Liver (tissue), 9 donors: Measurements from ENCODE around the gene SNAPC4. TPM values are rescaled to one million over a fixed set of nuclear protein-coding genes. Genes with fewer than 3 reads are reported as not detected.

Source experiments
- DNase-seq: peaks from one replicate; pipeline ENCODE4 v3.0.0-alpha.2; 2017; ENCODE audit warnings: low spot score
- H3K27ac ChIP-seq, 2 donors: one replicate each; pipeline ENCODE4 v1.7.0; 2013; ENCODE audit warnings: inconsistent platforms in 2 of 2, low read length in 2 of 2, control low read depth in 1 of 2, low read depth in 1 of 2, mild to moderate bottlenecking in 1 of 2
- H3K27me3 ChIP-seq, 4 donors: one replicate each; pipeline versions ENCODE4 v1.6.1 to v1.7.0; 2013; ENCODE audit warnings: low read length in 3 of 4, inconsistent platforms in 1 of 4, mild to moderate bottlenecking in 1 of 4, moderate library complexity in 1 of 4; ENCODE audit not compliant: control insufficient read depth in 4 of 4, insufficient read depth in 4 of 4
- H3K36me3 ChIP-seq, 4 donors: one replicate each; pipeline versions ENCODE4 v1.6.1 to v1.7.0; 2013; ENCODE audit warnings: low read length in 3 of 4, mild to moderate bottlenecking in 3 of 4, low read depth in 1 of 4, moderate library complexity in 1 of 4; ENCODE audit not compliant: control insufficient read depth in 4 of 4, insufficient read depth in 3 of 4
- H3K4me1 ChIP-seq, 4 donors: one replicate each; pipeline versions ENCODE4 v1.6.1 to v1.7.0; 2013; ENCODE audit warnings: low read length in 3 of 4, mild to moderate bottlenecking in 3 of 4, moderate library complexity in 1 of 4; ENCODE audit not compliant: control insufficient read depth in 4 of 4, insufficient read depth in 4 of 4
- H3K4me3 ChIP-seq, 3 donors: one replicate each; pipeline versions ENCODE4 v1.6.1 to v1.7.0; 2013; ENCODE audit warnings: low read length in 3 of 3, control low read depth in 1 of 3, low read depth in 1 of 3, mild to moderate bottlenecking in 1 of 3
- H3K9ac ChIP-seq, 2 donors: one replicate each; pipeline ENCODE4 v1.7.0; 2013; ENCODE audit warnings: low read length in 2 of 2, mild to moderate bottlenecking in 2 of 2, moderate library complexity in 2 of 2, control low read depth in 1 of 2, low read depth in 1 of 2
- H3K9me3 ChIP-seq, 4 donors: one replicate each; pipeline versions ENCODE4 v1.6.1 to v1.7.0; 2013; ENCODE audit warnings: low read length in 3 of 4; ENCODE audit not compliant: control insufficient read depth in 4 of 4
- ATF3 ChIP-seq: IDR thresholded peaks from 2 replicates; pipeline ENCODE4 v1.6.1; 2016; ENCODE audit warnings: antibody characterized with exemption
- CTCF ChIP-seq: fragments of 150-350 bp; IDR thresholded peaks from 2 replicates; pipeline ENCODE4 v1.5.1; 2017; ENCODE audit warnings: improper control_type of control experiment, low read depth, low read length; ENCODE audit not compliant: missing input control
- FOXA1 ChIP-seq: IDR thresholded peaks from 2 replicates; pipeline ENCODE4 v1.6.1; 2016; ENCODE audit warnings: antibody characterized with exemption
- FOXA2 ChIP-seq: IDR thresholded peaks from 2 replicates; pipeline ENCODE4 v1.6.1; 2016; ENCODE audit warnings: antibody characterized with exemption
- GABPA ChIP-seq, 2 donors: IDR thresholded peaks in 1 of 2; conservative IDR thresholded peaks in 1 of 2; 2 replicates each; pipeline ENCODE4 v1.6.1; 2016; ENCODE audit warnings: antibody characterized with exemption in 2 of 2, mild to moderate bottlenecking in 1 of 2, moderate library complexity in 1 of 2
- HNF4A ChIP-seq, 2 donors: conservative IDR thresholded peaks; 2 replicates each; pipeline ENCODE4 v1.6.1; 2016; ENCODE audit warnings: antibody characterized with exemption in 2 of 2, mild to moderate bottlenecking in 2 of 2
- JUND ChIP-seq, 2 donors: IDR thresholded peaks; 2 replicates each; pipeline ENCODE4 v1.6.1; 2016; ENCODE audit warnings: antibody characterized with exemption in 2 of 2
- MAX ChIP-seq: IDR thresholded peaks from 2 replicates; pipeline ENCODE4 v1.6.1; 2016; ENCODE audit warnings: antibody characterized with exemption
- RAD21 ChIP-seq, 2 donors: IDR thresholded peaks; 2 replicates each; pipeline ENCODE4 v1.6.1; 2016; ENCODE audit warnings: antibody characterized with exemption in 2 of 2, mild to moderate bottlenecking in 2 of 2
- REST ChIP-seq: IDR thresholded peaks from 2 replicates; pipeline ENCODE4 v1.6.1; 2016; ENCODE audit warnings: antibody characterized with exemption, mild to moderate bottlenecking
- RXRA ChIP-seq, 2 donors: IDR thresholded peaks; 2 replicates each; pipeline ENCODE4 v1.6.1; 2017 to 2018; ENCODE audit warnings: antibody characterized with exemption in 2 of 2, mild to moderate bottlenecking in 1 of 2
- SP1 ChIP-seq: IDR thresholded peaks from 2 replicates; pipeline ENCODE4 v1.6.1; 2018; ENCODE audit warnings: antibody characterized with exemption, mild to moderate bottlenecking
- YY1 ChIP-seq: IDR thresholded peaks from 2 replicates; pipeline ENCODE4 v1.6.1; 2016; ENCODE audit warnings: antibody characterized with exemption, mild to moderate bottlenecking
- ZBTB33 ChIP-seq: IDR thresholded peaks from 2 replicates; pipeline ENCODE4 v1.6.1; 2016; ENCODE audit warnings: antibody characterized with exemption
- WGBS: extraction: QIAGEN DNeasy Blood & Tissue Kit; methylation state at CpG from one replicate; pipeline ENCODE4 v1.1.7; 2013; 5-methylcytosine and 5-hydroxymethylcytosine counted together
- polyA plus RNA-seq, 2 donors: library from polyadenylated mRNA; stranded (reverse) in 1 of 2; unstranded in 1 of 2; fragments of 200-250 nt in 1 of 2; fragments of >200 nt in 1 of 2; fragmentation: Nextera tagmentation in 1 of 2; extraction: Ambion mirVana in 1 of 2; gene quantifications; one replicate each; pipeline versions ENCODE4 v1.2.1 to v1.2.3, GENCODE V29; 2013 to 2015
- total RNA-seq, 2 donors: library from RNA; depleted of rRNA; stranded (reverse); fragments of >200 nt; gene quantifications; one replicate each; pipeline ENCODE4 v1.2.3, GENCODE V29; 2014
- donor health status: healthy.
- donor health status: healthy.
- donor health status: healthy.
- donor health status: healthy.
- donor health status: healthy.

The SNAPC4 gene
- total and polyA plus RNA-seq, 4 donors = 0.75 to 4.2 (median 3.1) TPM

- 90% methylated on average over 32 of the region's 32 CpGs for WGBS
- Histone ChIP-seq H3K9ac (no peak overlapping the region), H3K36me3 (peaks cover 8 to 40% (median 10%) of the 10 kb centered on the region in 4 donors), H3K4me1 (peaks cover 0 to 12% (median 8%) of the 10 kb centered on the region in 4 donors), H3K27ac (no peak overlapping the region), H3K27me3 (no peaks in the 10 kb centered on the region), H3K4me3 (no peak overlapping the region), H3K9me3 (no peaks in the 10 kb centered on the region)
- DNase-seq = no peak
- no peak for TF ChIP-seq SP1
- no peak for TF ChIP-seq GABPA (IDR thresholded peaks at IDR 0.05 in 1 of 2, conservative IDR thresholded peaks at IDR 0.05 in 1 of 2)
- TF ChIP-seq HNF4A (conservative IDR thresholded peaks at IDR 0.05) = no peak
- no peak for TF ChIP-seq YY1
- no peak for TF ChIP-seq FOXA2
- TF ChIP-seq MAX = no peak
- TF ChIP-seq CTCF = no peak
- no peak for TF ChIP-seq FOXA1
- TF ChIP-seq ZBTB33 = no peak
- no peak for TF ChIP-seq RXRA (IDR thresholded peaks at IDR 0.05)
- TF ChIP-seq ATF3 = no peak
- TF ChIP-seq REST = no peak
- TF ChIP-seq JUND (IDR thresholded peaks at IDR 0.05) = no peak
- TF ChIP-seq RAD21 (IDR thresholded peaks at IDR 0.05) = no peak
Observed at GRCh38 chr9:136403915-136404800, 4.2 kb upstream of the SNAPC4 start.
